ENCODE measurements around the gene JAKMIP2. TPM values are rescaled to one million over a fixed set of nuclear protein-coding genes. Genes with fewer than 3 reads are reported as not detected.

JAKMIP2 gene
- total and polyA plus RNA-seq, 2 donors (not counting 3 experiments of a cell fraction or from before 2014, with no cell fraction given), result not detected

DNA sequence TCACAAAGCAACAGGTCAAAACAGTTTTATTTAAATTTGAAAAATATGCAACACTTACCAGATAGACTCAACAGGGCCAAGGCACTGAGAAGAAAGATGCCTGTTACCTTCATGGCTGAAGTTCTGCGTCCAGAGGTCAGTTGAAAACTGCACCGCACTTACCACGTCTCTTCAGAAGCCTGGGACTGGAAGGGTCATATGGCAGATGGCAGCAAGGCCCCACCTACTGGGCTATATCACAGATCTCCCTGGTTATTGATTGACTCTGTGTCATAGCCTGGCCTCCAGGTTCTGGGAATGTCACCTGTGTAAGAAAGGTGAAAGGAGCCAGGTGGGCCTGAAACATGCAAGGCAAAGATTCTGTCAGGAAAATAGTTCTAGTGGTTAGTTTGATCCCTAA lies 48.9 kb upstream of the JAKMIP2 start, which contains the start of gene SPINK1:
TSS of gene SPINK1 (minus strand) at position 207 of the 400 bp plus-strand sequence. CDS start at position 113, 94 bp downstream.
- Histone ChIP-seq H2AFZ (ENCODE audit: low read depth, low read length) (no peak within 1 kb of the TSS), H3K4me2 (ENCODE audit: insufficient read depth, low read length) (no peak within 1 kb of the TSS), H3K27ac (ENCODE audit: insufficient read depth, low read depth, low read length) (no peak within 1 kb of the TSS), H4K20me1 (replicated peaks; ENCODE audit: control insufficient read depth, extremely low read depth, insufficient read depth, low read length) (no peaks in the 10 kb centered on the region), H3K27me3 (ENCODE audit: control insufficient read depth in 2 of 2, insufficient read depth in 2 of 2, low read length in 2 of 2) (peaks cover 0 to 9% of the 10 kb centered on the region in 2 experiments), H3K4me1 (ENCODE audit: control insufficient read depth, extremely low read depth, insufficient read depth, low read length) (no peaks in the 10 kb centered on the region), H3K9ac (replicated peaks; ENCODE audit: extremely low read depth, insufficient read depth, low read length) (no peak within 1 kb of the TSS), H3K79me2 (ENCODE audit: control insufficient read depth, insufficient read depth, low read length) (no peaks in the 10 kb centered on the region), H3K36me3 (ENCODE audit: control insufficient read depth in 2 of 2, extremely low read depth in 1 of 2, insufficient read depth in 2 of 2, low read length in 2 of 2) (no peaks in the 10 kb centered on the region), H3K9me1 (replicated peaks; ENCODE audit: control insufficient read depth, extremely low read depth, insufficient read depth, low read length) (no peaks in the 10 kb centered on the region), H3K4me3 (replicated peaks in 1 of 3; ENCODE audit: insufficient read depth in 1 of 3, low read depth in 1 of 3, low read length in 3 of 3) (no peak within 1 kb of the TSS), H3K9me3 (replicated peaks; ENCODE audit: control insufficient read depth, insufficient read depth, low read length) (no peaks in the 10 kb centered on the region)
- DNase-seq (ENCODE audit: low read depth, low spot score), result no peak
- POLR2A ChIA-PET, result no interaction called here
- intact Hi-C loops (cut with micrococcal nuclease) (no loop called here), dilution Hi-C loops (cut with MboI; ENCODE audit: extremely low pct_ligation_motif_present, low sequenced_read_pairs) (no loop called here)
- no peak for FAIRE-seq
- no peak for TF ChIP-seq POLR2A (IDR thresholded peaks at IDR 0.05; ENCODE audit: low read depth, low read length)
- no peak for TF ChIP-seq MYC (IDR thresholded peaks at IDR 0.05; ENCODE audit: low read depth, low read length)
- no peak for TF ChIP-seq GATA2 (IDR thresholded peaks at IDR 0.05; ENCODE audit: insufficient read depth, insufficient read length, low read depth, low read length)
- TF ChIP-seq FOS (IDR thresholded peaks at IDR 0.05; ENCODE audit: borderline replicate concordance, insufficient read depth, low read length), result no peak
- TF ChIP-seq, protein P1, sequence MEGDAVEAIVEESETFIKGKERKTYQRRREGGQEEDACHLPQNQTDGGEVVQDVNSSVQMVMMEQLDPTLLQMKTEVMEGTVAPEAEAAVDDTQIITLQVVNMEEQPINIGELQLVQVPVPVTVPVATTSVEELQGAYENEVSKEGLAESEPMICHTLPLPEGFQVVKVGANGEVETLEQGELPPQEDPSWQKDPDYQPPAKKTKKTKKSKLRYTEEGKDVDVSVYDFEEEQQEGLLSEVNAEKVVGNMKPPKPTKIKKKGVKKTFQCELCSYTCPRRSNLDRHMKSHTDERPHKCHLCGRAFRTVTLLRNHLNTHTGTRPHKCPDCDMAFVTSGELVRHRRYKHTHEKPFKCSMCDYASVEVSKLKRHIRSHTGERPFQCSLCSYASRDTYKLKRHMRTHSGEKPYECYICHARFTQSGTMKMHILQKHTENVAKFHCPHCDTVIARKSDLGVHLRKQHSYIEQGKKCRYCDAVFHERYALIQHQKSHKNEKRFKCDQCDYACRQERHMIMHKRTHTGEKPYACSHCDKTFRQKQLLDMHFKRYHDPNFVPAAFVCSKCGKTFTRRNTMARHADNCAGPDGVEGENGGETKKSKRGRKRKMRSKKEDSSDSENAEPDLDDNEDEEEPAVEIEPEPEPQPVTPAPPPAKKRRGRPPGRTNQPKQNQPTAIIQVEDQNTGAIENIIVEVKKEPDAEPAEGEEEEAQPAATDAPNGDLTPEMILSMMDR (IDR thresholded peaks at IDR 0.05; ENCODE audit: extremely low read depth in 1 of 2, insufficient read depth in 1 of 2, low read depth in 1 of 2, low read length in 2 of 2), result no peak
- no peak for TF ChIP-seq JUN (IDR thresholded peaks at IDR 0.05; ENCODE audit: borderline replicate concordance, insufficient read depth, insufficient read length, low read depth)
- TF ChIP-seq, protein P2, sequence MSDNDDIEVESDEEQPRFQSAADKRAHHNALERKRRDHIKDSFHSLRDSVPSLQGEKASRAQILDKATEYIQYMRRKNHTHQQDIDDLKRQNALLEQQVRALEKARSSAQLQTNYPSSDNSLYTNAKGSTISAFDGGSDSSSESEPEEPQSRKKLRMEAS (IDR thresholded peaks at IDR 0.05; ENCODE audit: insufficient read depth, insufficient read length), result no peak
- TF ChIP-seq EZH2 (IDR thresholded peaks at IDR 0.05; ENCODE audit: borderline replicate concordance, low read depth, low read length, severe bottlenecking), result no peak
- no peak for TF ChIP-seq POLR2AphosphoS5 (IDR thresholded peaks at IDR 0.05; ENCODE audit: insufficient read depth, low read depth, low read length)
- BruUV-seq (replicated peaks), result no TSS peak
- CTCF ChIA-PET, result interaction anchor here (3.7 kb wide), 1 partner anchor 9 kb away, joined by 14 read pairs; no protein-coding TSS in a partner anchor
